Kidney epithelial cell (primary cell): ENCODE measurements around the gene CUBN. TPM values are rescaled to one million over a fixed set of nuclear protein-coding genes. Genes with fewer than 3 reads are reported as not detected.

Experiments used
- DNase-seq: peaks from one replicate; pipeline ENCODE4 v3.0.0-alpha.2; 2010; ENCODE audit warnings: low read depth
- H3K27me3 ChIP-seq: 2 replicates; pipeline ENCODE4 v1.6.0; 2011; ENCODE audit warnings: low read length; ENCODE audit not compliant: control insufficient read depth, insufficient read depth
- H3K36me3 ChIP-seq: 2 replicates; pipeline ENCODE4 v1.5.1; 2011; ENCODE audit warnings: low read length; ENCODE audit not compliant: control insufficient read depth, insufficient read depth
- H3K4me3 ChIP-seq: 2 replicates; pipeline ENCODE4 v1.5.1; 2011; ENCODE audit warnings: low read depth, mild to moderate bottlenecking, control low read depth, low read length
- total RNA-seq: library from RNA; depleted of rRNA; stranded (reverse); fragments of >200 nt; gene quantifications from 2 replicates; pipeline ENCODE4 v1.2.3, GENCODE V29; 2015
- TF ChIP-seq, protein P1 (sequence below): IDR thresholded peaks from 2 replicates; pipeline ENCODE4 v1.5.1; 2011; ENCODE audit warnings: mild to moderate bottlenecking, moderate library complexity, low read length, control low read depth, inconsistent platforms; ENCODE audit not compliant: insufficient read depth, poor library complexity, severe bottlenecking

Gene CUBN
- total RNA-seq, 1 donor from 2014 or later: 1.3 TPM

DNA sequence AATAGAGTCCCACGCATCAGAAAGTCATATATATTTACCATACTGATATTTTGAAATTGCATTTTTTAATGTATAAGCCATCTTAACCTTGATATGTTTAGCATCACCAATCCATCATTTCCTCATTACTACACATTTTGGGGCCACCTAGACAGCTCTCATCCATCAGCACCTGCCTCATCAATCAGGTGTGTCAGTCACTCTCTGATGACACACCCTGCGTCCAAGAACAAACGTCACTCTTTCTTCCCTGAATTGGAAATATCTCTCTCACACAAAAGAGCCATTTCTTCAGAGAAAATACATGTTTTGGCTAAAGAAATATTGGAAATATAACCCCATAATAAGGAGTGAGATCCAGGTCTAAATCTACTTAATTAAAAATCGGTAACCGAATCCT lies 273.5 kb downstream of the CUBN start:
- no peak overlapping the region for H3K4me3 ChIP-seq
- no peaks in the 10 kb centered on the region for H3K27me3 ChIP-seq
- no peaks in the 10 kb centered on the region for H3K36me3 ChIP-seq
- DNase-seq: no peak
- TF ChIP-seq, protein P1, sequence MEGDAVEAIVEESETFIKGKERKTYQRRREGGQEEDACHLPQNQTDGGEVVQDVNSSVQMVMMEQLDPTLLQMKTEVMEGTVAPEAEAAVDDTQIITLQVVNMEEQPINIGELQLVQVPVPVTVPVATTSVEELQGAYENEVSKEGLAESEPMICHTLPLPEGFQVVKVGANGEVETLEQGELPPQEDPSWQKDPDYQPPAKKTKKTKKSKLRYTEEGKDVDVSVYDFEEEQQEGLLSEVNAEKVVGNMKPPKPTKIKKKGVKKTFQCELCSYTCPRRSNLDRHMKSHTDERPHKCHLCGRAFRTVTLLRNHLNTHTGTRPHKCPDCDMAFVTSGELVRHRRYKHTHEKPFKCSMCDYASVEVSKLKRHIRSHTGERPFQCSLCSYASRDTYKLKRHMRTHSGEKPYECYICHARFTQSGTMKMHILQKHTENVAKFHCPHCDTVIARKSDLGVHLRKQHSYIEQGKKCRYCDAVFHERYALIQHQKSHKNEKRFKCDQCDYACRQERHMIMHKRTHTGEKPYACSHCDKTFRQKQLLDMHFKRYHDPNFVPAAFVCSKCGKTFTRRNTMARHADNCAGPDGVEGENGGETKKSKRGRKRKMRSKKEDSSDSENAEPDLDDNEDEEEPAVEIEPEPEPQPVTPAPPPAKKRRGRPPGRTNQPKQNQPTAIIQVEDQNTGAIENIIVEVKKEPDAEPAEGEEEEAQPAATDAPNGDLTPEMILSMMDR: no peak

DNA sequence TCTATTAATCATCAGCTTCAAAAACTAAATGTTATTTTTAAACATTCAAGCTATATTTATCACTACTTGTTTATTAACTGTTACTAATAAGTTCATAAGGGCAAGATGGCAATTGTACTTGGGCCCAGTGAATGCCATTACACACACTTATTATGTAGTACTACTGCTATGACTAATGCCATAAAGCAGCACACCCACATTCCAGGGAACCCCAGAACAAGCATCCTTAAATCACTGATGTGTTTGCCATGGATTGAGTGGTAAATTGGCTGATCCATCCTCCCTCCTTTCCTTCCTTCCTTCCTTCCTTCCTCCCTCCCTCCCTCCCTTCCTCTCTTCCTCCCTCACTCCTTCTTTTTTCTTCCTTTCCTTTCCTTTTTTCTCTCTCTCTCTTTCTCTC lies 275.0 kb downstream of the CUBN start:
- Histone ChIP-seq H3K36me3 (no peaks in the 10 kb centered on the region), H3K27me3 (no peaks in the 10 kb centered on the region), H3K4me3 (no peak overlapping the region)
- TF ChIP-seq, protein P1: no peak
- no peak for DNase-seq

DNA sequence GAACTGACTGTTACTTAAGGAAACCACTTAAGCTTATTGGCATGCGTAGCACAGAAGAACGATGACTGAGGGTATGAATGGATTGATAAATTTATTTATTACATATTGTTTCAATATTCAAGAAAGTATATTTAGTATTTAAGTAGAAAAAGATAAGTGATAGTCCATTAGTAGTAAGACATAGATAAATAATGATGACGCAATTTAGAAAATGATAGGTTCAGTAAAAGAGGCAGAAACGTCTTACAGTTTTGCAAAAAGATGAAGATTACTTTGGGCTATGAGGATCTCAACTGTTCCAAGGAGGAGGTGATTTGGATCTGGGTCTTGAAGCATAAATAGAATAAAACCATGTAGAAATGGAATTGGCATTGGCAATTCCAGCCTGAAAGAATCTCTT lies 275.8 kb downstream of the CUBN start:
- TF ChIP-seq, protein P1: no peak
- no peak overlapping the region for H3K4me3 ChIP-seq
- no peak for DNase-seq
- H3K36me3 ChIP-seq: no peaks in the 10 kb centered on the region
- H3K27me3 ChIP-seq: no peaks in the 10 kb centered on the region

DNA sequence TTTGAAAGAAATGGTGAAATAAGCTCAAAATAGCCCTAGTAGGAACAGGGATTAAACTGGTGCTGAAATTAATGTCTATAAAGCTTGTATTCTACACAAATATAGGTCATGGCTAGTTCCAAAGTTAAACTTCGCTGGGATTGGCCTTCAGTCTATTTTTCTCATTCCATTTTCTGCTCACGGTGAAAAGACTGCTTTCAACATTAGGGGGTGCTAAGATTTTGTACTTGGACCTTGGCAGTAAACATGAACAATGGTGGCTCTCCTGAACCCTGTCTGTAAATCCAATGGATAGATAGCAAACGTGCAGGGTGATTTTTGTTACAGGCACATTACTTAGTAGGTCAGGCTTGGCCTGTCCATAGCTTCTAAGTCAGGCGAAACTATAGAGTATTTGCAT lies 276.4 kb downstream of the CUBN start:
- TF ChIP-seq, protein P1: peak; percentile 57
- H3K27me3 ChIP-seq: no peaks in the 10 kb centered on the region
- no peaks in the 10 kb centered on the region for H3K36me3 ChIP-seq
- H3K4me3 ChIP-seq: no peak overlapping the region
- no peak for DNase-seq

DNA sequence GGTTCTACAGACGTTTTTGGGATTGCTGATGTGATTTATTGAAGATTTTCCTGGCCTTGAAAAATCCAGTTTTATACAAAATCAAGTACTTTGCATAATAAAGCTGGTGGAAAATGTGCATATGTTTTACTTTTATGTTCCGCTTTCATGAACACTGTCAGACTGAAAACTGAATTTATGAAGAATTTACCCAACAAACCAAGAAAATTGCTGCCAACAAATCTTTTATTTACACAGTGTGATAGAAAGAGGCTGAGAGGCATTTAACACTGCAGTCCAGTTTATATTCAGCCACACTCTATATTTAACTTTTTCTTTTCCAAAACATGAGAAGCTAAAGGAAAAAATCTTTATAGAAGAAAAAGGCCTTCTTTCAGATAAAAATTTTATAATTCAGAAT lies 277.0 kb downstream of the CUBN start:
- DNase-seq: no peak
- H3K27me3 ChIP-seq: no peaks in the 10 kb centered on the region
- no peaks in the 10 kb centered on the region for H3K36me3 ChIP-seq
- TF ChIP-seq, protein P1: no peak
- H3K4me3 ChIP-seq: no peak overlapping the region

DNA sequence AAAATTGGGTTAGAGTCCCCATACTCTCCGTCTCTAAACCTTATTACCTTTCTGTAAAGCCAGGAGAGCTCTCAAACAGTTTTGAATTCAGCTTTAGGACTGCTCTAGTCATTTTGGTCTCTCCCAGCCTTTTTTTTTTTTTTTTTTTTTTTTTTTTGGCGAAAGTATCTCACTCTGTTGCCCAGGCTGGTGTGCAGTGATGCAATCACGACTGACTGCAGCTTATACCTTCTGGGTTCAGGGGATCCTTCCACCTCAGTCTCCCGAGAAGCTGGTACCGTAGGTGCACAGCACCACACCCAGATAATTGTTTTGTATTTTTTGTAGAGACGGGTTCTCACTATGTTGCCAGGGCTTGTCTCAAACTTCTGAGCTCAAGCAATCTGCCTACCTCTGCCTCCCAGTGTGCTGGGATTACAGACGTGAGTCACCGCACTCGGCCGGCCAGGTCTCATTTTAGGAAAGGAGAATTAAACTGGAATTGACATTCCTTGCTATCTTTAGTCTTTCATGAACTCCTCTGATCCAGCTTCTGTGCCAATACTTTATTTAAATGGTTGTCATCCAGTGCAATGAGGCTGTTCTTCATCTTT lies 281.0 kb downstream of the CUBN start:
- Histone ChIP-seq H3K36me3 (no peaks in the 10 kb centered on the region), H3K27me3 (no peaks in the 10 kb centered on the region), H3K4me3 (no peak overlapping the region)
- DNase-seq: no peak
- TF ChIP-seq, protein P1: no peak
